Activated T-helper 1 cell treated with Interleukin-2 at 50 U/mL for 16 hours (primary cell): ENCODE results near the gene ISLR2.

Experiments
- DNase-seq: peaks from one replicate; pipeline ENCODE4 v3.0.0-alpha.2; 2020; ENCODE audit warnings: low read depth

ISLR2 gene

DNA sequence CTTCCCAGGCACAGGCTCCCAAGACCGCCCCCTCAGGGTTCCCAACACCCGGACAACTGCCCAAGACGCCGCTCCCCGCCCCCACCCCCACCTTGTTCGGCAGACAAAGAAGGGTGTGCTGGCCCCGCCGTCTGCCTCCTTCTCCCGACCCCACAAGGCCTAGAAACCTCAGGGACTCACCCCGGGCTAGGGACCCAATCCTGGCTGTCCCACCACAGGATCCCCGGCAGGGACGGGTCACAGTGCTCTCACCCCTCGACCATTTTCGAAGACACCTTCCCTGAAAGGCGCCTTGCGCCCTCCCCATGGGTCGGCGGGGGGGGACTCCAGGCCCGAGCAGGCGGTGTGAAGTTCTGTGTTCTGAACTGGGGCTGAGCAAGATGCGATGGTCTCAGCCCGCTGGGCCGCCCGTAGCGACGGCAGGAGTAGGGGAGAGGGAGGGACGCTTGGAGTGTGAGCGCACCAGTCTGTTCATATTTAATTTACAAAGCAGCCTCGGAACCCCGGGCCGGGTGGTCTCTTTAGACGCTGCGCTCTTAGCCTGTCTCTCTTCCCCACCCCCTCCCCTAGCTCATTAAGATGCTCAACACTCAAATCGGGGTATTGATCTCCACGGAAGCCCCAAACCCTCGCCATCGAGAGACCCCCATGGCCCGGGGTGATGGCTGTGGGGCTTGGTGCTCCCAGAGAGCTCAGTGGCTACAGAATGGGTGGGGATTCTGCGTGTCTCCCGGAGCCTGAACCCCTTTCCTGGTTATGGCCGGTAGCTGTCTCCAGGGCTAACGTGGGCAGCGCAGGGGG, 1.4 kb upstream of the ISLR2 start:
- DNase-seq, result no peak

DNA sequence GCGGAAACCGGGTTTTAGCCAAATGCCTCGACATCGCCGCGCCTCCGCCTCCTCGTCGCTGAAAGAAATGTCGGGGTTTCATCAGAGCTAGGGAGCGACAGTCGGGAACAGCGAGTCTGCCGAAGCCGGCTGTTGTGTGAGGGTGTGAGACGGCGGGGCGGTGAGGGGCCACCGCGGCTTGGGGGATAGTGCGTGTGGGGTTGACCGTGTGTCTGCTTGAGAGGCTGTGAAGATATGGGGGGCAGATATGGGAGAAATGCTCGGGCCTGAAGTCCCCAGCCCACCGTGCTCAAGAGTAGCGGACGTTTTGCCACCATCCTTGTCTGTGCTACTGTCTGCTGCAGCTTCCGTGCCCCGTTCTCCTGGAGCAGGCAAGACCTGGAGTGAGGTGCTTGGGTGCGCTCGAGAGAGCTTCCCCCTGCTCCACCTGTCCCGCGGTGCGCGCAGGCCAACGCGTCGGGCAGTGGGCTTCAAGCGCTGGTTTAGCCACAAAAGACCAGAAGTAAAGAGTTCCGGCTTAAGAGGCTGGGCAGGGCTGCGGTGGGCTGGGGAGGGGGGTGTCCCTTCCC, 716 bp upstream of the ISLR2 start:
- no peak for DNase-seq

DNA sequence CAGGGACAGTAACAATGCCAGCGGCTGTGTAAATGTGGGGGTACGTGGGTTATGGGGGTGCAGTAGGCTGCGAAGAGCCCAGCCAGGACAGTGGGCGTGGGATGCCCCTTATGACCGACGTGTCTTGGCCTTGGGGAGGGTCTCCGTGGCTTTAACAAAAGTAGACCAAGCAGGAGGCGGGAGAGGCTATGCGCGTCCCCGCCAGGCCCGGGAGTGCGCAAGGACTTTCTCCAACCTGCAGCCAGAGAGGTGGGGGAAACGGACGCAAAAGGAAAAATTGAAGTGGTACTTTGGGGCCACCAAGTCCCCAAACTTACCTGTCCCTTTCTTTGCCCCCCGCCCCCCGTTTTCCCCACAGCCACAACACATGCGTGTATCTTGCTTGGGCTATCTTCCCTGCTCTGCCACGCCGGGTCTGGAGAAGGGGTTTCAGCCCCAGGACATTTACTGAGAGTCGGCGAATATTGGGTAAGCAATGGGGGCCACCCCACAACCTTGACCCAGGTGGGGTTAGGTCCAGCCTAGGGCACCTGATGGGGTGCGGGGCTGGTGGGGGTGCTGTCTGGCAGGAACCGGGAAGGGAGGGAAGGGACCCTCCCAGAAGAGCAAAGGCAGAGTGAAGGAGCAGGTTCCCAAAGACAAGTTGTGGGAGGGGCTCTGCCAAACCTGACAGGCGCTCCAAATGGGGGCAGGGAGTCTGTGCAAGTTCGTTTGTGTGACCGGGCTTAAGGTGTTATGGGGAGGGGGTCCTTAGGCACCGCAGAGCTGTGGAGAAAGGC, 652 bp downstream of the ISLR2 start:
- DNase-seq, result no peak

DNA sequence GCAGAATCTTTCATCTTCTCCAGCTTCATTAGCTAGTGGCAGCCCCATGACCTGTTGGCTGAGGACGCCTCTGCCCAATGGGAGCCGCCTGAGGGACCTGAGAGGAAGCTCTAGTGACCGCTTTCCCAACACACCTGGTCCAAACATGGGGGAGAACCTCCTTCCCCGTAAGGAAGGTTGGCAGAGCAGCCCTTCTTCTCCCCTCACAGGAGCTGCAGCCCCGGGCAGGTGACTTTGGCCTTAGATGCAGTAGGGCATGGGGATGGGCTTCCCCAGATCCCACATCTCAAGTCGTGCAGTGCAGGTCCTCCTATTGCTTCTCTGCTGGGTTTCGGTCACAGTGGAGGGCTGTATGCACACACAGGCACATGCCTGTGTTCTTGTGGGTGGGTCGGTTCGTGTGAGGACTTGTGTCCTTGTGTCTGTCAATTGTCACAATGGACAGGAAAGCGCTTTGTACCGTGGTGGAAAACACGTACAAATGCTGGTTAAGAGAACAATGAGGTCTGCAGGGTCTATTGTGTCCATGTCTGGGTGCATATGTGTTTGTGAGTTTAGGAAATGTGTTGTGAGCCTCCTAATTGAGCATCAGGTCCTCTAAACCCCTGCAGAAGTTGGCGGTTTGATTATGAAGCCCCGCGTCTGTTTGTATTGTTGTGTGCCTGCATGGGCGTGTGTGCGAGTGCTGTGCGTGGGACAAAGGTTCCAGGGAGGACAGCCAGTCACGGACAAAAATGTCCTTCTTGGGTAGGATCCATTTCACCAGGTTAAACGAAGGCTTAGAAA, 1.4 kb downstream of the ISLR2 start:
- no peak for DNase-seq

DNA sequence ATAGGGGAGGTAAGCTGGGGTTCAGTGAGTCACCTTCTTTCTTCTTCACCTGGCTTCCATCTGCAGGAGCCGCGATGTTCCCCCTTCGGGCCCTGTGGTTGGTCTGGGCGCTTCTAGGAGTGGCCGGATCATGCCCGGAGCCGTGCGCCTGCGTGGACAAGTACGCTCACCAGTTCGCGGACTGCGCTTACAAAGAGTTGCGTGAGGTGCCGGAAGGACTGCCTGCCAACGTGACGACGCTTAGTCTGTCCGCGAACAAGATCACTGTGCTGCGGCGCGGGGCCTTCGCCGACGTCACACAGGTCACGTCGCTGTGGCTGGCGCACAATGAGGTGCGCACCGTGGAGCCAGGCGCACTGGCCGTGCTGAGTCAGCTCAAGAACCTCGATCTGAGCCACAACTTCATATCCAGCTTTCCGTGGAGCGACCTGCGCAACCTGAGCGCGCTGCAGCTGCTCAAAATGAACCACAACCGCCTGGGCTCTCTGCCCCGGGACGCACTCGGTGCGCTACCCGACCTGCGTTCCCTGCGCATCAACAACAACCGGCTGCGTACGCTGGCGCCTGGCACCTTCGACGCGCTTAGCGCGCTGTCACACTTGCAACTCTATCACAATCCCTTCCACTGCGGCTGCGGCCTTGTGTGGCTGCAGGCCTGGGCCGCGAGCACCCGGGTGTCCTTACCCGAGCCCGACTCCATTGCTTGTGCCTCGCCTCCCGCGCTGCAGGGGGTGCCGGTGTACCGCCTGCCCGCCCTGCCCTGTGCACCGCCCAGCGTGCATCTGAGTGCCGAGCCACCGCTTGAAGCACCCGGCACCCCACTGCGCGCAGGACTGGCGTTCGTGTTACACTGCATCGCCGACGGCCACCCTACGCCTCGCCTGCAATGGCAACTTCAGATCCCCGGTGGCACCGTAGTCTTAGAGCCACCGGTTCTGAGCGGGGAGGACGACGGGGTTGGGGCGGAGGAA, 2.6 kb downstream of the ISLR2 start:
- DNase-seq, result no peak

DNA sequence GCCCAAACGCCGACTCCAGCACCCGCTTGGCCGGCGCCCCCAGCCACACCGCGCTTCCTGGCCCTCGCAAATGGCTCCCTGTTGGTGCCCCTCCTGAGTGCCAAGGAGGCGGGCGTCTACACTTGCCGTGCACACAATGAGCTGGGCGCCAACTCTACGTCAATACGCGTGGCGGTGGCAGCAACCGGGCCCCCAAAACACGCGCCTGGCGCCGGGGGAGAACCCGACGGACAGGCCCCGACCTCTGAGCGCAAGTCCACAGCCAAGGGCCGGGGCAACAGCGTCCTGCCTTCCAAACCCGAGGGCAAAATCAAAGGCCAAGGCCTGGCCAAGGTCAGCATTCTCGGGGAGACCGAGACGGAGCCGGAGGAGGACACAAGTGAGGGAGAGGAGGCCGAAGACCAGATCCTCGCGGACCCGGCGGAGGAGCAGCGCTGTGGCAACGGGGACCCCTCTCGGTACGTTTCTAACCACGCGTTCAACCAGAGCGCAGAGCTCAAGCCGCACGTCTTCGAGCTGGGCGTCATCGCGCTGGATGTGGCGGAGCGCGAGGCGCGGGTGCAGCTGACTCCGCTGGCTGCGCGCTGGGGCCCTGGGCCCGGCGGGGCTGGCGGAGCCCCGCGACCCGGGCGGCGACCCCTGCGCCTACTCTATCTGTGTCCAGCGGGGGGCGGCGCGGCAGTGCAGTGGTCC, 3.5 kb downstream of the ISLR2 start:
- no peak for DNase-seq

DNA sequence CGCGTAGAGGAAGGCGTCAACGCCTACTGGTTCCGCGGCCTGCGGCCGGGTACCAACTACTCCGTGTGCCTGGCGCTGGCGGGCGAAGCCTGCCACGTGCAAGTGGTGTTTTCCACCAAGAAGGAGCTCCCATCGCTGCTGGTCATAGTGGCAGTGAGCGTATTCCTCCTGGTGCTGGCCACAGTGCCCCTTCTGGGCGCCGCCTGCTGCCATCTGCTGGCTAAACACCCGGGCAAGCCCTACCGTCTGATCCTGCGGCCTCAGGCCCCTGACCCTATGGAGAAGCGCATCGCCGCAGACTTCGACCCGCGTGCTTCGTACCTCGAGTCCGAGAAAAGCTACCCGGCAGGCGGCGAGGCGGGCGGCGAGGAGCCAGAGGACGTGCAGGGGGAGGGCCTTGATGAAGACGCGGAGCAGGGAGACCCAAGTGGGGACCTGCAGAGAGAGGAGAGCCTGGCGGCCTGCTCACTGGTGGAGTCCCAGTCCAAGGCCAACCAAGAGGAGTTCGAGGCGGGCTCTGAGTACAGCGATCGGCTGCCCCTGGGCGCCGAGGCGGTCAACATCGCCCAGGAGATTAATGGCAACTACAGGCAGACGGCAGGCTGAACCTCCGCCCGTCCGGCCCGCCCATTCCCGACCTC, 4.1 kb downstream of the ISLR2 start:
- DNase-seq, result no peak

DNA sequence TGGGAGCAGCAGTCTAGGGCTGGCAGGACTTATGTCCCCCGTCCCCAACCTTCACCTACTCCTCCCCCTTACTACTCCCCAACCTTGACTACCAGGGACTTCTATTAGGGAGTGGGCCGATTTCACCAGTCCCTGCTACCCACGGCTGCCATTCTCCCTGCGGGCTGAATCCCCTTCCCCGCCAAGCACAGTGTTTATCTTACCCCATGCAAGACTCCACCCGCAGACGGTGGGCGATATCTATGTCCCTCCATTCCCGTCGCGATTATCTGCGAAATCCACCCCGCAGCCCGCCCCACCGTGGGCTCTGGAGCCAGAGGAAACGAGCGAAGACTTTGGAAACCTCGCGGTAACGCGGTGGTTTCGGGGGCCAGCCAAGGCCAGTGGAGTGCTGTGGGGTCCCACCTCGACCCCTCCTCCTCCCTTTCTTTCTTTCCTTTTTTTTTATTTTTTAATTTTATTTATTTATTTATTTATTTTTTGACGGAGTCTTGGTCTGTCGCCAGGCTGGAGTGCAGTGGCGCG, 4.7 kb downstream of the ISLR2 start:
- DNase-seq, result no peak

DNA sequence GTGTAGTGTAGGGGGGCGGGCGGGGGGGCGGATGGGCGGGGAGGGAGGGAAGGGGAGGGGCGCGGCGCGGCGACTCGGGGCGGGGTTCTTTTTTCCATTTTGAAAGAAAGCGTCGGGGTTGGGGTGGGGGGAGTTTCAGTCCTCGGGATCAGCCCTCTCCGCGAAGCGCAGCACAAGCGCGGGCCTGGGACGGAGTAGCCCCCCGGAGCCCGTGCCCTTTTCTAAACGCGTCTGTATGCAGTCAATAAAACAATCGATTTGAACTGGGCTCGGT, 6.1 kb downstream of the ISLR2 start:
- no peak for DNase-seq

DNA sequence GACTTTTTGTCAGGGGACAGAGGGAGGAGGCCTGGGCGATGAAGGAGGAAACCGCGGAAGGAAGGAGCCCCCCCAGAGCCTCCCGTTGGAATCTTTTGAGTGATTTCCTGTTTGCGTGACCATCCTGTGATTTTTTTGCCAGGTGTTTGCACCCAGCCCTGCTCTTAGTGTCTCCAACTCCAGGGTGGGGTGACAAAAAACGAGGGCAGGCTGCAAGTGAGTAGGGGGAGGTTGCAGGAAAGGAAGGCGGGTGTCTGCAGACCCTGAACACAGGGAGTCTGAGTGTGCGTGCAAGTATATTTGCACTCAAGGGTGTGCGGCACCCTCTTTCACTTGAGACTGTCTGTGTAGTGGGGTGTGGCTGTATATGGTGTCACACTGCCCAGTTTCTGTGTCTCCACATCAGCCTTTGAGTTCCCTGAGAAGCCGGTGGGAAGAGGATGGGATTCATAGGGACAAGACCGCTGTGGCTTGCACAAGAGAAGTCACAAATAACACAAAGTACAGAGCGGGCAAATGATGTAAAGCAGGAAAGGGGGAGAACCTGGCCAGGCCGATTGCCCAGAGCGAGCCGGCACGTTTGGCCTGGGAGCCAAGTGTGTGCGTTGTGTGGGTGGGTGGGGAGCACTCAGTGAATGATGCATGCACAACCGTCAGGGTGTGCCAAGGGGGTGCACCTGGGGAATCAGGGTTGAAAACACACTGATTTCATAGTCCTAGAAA, 6.6 kb downstream of the ISLR2 start:
- DNase-seq, result no peak

DNA sequence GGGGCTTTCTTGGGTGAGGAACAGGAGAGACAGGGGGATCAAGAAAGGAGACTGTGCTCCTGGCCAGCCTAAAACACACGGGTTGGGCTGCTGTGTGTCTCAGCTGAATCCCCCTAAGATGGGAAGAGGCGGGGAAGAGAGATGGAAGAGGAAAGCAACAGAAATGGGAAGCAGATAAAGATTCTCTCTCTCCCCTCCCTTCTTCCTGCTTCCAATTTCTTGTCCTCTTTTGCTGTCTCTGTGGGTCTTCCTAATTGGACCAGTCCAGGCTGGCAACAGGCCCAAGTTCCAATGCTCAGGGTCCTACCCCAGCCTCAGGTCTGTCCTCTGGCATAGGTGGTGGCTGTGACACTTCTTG, 7.1 kb downstream of the ISLR2 start:
- no peak for DNase-seq

DNA sequence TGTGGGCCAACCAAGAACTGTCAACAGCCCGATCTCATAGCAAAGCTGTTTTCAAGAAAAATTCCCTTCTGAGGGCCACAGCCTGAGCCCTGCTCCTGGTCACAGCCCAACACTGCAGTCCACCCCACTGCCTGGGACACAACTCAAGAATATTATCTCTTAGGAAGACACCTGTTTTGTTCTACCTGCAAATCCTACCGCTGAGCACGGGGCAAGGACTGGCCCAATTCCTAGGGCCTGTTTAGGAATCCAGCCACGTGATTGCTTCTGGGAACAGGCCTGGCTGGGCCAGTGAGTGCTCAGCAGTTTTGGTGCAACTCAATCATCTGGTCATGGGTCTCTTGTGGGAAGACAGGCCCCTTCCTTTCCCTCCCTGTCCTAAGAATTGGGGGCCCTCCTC, 8.3 kb downstream of the ISLR2 start:
- DNase-seq, result no peak

DNA sequence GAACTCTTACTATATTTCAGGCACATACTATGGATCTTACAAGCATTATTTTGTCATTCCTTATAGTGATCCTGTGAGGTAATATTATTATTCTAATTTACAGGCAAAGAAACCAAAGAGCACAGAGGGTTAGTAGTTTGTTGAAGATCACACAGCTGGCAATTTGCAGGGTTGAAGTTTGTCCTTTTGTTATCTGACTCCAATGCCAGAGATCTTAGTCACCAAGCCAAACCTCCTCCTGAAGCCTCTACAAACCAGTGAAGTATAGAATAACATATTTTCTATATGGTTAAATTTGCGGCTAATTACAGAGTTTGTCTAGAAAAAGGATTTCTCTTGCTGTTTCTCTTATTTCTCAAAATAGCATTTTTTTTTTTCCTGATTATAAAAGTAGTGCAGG, 11.2 kb downstream of the ISLR2 start:
- DNase-seq, result no peak

DNA sequence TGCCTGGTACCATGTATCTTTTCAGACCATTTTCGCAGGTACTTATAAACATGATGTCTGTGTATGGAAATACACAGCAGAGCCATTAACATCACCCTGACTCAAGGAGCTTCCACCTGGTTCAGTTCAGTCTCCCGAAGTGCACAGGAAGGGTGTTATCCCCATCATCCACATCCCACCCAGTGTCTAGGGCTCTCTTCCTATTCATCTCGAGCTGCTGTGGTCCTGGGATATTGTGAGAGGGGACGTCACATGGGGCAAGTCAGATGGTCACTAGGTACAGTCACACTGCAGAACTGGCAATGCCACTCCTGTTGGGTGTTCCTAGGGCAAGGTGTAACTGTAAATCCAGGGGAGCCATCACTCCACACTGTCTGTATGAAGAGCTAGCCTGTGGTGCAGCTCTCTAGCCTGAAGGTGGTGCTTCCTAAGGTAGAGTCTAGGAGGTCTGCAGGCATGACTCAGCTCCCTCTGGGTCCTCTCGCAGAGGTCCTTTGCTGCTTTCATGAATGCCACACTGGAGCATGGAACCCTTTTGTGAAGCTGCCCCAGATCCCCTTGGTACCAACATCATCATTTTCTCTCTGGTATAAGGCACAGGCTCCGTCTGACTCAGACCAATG, 13.9 kb downstream of the ISLR2 start:
- DNase-seq, result no peak

DNA sequence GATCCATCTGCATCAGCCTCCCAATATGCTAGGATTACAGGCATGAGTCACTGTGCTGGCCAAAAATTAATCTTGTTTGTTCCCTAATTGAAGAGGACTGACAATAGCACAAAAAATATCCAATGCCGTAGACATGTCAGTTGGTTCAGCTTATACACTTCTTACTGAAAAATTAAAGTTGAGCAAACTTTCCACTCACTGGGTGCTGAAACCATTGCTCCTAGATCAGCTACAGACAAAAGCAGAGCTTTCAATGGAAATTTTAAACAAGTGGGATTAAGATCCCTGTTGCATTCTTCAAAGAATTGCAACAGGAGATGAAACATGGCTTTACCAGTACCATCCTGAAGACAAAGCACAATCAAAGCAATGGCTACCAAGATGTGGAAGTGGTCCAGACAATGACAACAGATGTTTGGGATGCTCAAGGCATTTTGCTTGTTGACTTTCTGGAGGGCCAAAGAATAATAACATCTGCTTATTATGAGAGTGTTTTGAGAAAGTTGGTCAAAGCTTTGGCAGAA, 16.0 kb downstream of the ISLR2 start:
- DNase-seq, result no peak

DNA sequence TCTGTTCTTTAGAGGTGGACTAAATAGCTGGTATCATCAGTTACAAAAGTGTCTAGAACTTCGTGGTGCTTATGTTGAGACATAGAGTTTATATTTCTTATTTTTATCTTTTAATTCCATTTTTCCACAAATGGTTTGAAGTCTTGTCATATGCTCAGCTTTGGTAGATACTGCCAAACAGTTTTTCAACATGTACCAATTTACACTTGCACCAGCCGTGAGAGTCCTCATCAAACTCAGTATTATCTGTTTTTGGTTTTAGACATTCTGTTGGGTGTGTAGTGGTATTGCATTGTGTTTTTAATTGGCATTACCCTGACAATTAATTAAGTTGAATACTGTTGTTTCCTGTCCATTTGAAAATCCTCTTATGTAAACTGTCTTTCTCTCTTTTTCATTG, 16.7 kb downstream of the ISLR2 start:
- no peak for DNase-seq

DNA sequence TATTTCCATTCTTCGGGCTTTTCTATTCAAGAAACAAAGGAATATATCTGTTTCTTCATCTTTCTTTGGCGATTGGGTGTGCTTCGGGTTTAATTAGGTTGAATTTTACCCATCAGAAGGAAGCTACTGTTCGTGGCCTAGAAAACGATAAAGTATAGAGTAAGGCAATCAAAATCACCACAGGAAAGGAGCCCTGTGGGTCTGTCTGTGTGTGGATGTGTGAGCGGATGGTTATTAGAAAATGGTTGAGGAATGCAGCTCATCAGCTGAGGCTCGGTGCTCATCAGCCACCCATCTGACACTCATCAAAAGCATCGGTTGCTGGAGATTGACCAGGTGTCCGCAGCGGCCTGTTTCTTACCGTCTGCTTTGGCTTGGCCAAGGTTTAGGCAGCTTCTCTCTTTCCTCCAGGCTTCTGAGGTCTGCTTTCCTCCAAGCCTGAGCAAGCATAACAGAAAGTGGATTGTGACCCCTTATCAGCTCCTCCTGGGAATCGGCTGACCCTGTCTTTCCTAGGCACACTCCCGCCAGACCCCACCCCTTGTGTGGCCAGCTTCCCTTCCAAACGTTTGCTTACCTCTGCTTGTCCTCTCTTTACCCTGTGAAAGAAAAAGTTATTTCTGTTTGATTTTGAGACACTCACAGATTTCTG, 25.5 kb downstream of the ISLR2 start:
- DNase-seq, result no peak

DNA sequence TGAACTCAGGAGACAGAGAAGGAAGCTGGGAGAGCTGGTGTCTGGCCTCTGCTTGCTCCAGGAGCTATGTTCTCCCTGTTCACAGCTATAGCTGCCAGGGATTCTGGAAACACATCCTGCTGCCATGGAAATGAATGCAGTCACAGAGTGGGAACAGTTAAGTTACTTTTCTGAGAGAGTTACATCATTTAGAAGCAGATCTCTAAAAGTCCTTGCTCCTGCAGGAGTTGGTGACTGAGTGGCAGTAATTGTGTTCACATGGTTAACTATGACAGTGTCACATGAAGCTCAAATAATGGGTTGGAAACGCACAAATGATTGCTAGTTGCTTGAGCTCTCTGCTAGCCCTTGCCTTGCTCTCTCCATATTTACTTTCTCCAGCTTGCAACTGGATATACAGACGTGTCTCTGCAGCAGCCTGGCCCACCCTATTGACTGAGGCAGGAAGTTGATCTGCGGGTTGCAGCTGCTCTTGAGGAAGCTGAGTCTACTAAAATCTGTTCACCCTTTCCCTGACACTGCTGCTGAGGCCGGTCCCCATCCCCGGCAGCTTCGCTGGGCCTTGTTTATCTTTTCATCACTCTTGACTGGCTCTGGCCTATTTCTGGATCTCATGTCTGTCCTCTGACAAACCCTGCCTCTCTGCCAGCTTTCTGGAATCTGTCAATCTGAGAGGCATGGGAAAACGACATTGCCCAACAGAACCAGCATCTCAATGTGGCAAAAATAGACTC, 26.5 kb downstream of the ISLR2 start:
- DNase-seq, result no peak
